Measurements from ENCODE around the gene ZNF394.
"Not testable (repeated sequence)": the region's sequence is repeated elsewhere in the genome, so short reads cannot be mapped to it uniquely, and the experiment has no call there.

Gene ZNF394

DNA sequence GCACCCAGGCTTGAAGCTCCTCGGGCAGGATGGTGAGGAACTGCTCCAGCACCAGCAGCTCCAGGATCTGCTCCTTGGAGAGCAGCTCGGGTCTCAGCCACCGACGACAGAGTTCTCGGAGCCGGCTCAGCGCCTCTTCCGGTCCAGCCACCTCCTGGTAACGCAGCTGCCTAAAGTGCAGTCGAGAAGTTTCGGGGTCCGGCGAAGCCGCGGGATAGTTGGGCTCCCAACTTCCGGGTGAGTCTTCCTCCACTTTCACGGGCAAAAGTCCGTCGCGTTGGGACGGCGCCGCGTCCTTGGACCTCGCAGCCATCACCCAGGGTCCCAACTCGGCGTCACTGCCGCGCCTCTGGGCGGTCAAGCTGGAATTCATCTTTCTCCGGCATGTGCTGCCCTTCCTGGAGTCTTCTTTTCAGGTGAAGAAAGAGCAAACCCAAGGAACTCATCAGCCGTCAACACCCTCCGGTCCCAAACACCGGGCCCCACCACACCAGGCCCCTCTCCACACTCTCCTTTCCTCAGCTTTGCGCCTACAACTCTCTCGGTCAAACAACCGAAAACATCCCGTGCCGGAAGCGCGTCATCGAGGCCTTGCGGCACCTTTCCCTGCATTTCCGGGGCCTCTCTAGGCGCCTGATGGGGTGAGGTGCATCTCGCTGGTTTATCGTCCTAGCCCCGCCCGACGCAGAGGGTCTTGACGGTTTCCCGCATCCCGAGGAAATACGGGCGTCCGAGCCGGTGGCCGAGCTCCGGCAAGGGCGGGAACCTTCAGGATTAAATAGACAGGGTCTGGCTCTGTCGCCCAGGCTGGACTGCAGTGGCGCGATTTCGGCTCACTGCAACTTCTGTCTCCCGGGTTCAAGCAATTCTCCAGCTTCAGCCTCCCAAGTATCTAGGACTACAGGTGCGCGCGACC lies at the start of gene ZNF394:
Gene ZNF394, minus strand, starts transcription at position 561 of the 916 bp plus-strand sequence. Its CDS starts 188 bp downstream, at position 373.
- peak; percentile 93 for DNase-seq (ENCODE audit: low spot score)

DNA sequence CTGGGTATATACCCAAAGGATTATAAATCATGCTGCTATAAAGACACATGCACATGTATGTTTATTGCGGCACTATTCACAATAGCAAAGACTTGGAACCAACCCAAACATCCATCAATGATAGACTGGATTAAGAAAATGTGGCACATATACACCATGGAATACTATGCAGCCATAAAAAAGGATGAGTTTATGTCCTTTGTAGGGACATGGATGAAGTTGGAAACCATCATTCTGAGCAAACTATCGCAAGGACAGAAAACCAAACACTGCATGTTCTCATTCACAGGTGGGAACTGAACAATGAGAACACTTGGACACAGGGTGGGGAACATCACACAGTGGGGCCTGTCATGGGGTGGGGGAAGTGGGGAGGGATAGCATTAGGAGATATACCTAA lies 49.5 kb upstream of the ZNF394 start:
- DNase-seq (ENCODE audit: low spot score) = not testable (repeated sequence)

DNA sequence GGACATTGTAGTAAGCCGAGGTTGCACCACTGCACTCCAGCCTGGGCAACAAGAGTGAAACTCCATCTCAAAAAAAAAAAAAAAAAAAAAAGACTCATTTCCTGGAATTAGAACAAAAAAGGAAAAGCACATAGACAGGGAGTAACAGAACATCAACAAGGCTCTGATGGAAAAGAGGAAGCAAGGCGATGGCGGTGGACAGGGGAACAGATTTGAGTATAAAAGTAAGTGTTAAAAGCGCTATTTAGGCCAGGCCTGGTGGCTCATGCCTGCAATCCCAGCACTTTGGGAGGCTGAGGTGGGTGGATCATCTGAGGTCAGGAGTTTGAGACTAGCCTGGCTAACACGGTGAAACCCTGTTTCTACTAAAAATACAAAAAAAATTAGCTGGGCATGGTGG lies 45.2 kb upstream of the ZNF394 start:
- not testable (repeated sequence) for DNase-seq (ENCODE audit: low spot score)

DNA sequence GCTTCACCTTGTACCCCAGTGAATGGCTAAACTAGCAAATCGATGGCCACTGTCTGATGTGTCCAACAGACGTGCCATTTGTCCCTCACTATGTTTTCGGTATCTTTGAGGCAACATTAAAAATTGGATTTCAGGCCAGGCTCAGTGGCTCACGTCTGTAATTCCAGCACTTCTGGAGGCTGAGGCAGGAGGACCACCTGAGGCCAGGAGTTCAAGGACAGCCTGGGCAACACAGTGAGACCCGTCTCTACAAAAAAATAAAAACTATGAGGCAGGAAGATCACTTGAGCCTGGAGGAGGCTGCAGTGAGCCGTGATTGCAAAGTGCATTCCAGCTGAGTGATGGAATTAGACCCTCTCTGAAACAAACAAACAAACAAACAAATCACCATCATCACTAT lies 43.8 kb upstream of the ZNF394 start:
- no peak for DNase-seq (ENCODE audit: low spot score)

DNA sequence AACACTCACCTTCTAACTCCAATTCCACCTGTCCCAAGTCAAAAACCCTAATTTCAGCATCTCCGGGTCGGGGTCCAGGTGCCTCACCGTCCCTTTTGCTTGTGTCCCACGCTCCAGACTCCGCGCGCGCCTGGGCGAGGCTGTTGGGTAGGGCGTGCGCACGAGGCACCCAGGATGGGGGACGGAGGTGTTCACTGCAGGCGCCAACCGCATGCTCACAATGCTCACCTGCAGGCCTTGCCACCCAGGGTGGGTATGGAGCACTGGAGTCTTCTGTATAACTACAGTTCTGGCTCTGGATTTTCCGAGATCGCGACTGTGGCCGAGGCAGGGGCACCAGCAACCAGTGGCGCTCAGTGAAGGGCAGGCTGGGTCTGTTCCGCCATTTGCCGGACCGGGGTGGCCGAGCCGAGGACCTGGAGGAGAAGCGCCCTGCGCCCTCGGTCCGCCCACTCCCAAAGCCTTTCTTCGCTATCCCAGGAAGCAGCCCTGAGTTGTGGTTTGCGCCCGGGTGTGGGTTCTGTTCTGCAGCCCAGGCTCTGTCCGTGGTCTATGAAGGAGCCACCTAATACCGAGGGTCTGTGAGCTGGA lies 43.1 kb upstream of the ZNF394 start:
- DNase-seq (ENCODE audit: low spot score) = no peak

DNA sequence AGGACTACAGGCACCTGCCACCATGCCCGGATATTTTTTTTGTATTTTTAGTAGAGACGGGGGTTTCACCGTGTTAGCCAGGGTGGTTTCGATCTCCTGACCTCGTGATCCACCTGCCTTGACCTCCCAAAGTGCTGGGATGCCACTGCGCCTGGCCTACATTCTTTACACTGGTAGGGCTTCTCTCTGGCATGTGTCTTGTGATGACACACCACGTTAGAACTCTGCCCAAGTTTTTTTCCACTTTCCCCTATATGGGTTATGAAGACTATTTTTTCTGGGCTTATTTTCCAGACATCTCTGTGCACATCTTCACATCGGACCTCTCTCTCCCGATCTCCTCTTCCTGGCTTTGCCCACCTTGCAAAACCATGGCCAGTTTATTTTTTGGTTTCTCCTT lies 41.1 kb upstream of the ZNF394 start:
- no peak for DNase-seq (ENCODE audit: low spot score)

DNA sequence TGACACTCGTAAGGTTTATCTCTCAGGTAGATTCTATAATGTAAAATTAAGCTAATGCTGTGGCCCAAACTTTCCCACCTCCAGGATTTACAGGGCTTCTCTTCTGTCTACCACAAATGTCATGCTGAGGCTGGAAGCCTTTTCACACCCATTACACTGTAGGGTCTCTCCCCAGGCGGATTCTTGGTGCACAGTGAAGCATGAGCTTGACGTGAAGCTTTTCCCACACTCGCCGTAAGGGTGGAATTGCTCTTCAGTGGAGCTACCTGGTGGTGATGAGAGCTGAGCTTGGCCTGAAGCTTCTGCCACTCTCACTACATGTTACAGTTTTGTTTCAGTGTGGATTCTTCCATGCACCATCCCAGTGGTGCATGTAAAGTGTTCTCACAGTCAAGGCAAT lies 40.5 kb upstream of the ZNF394 start:
- no peak for DNase-seq (ENCODE audit: low spot score)

DNA sequence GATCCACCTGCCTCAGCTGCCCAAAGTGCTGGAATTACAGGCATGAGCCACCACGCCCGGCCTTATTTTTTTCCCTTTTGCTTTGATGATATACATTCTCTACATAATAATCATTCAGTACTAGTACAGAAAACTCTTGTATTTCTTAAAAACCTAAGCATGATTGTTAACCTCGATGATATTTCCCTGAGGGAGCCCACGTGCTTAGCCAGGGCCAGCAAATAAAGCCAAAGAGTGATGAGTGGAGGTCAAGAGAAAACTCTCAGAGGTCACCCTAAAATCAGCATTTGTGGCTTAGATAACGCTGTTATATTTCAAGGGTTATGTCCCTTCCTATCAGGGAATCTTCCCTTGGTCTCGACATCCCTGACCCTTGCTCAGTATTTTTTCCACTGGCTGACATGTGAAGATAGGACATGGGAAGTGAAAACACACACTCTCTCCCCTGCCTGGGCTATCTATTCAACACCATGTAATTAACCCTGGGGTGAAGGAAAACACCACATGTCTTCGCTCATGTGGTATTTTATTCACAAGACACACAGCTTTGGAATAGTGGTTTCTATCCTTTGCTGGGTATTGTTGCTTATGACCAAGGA lies 39.2 kb upstream of the ZNF394 start:
- no peak for DNase-seq (ENCODE audit: low spot score)

DNA sequence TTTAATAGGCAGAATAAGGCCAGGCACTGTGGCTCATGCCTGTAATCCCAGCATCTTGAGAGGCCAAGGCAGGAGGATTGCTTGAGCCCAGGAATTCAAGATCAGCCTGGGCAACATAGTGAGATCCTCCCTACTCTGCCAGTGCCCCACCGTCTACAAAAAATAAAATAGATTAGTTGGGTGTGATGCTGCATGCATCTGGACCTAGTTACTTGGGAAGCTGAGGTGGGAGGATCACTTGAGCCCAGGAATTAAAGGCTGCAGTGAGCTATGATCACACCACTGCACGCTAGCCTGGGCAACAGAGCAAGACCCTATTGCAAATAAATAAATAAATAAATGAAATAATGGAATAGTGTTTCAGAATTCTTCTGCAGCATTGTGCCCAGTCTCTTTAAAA lies 35.6 kb upstream of the ZNF394 start:
- DNase-seq (ENCODE audit: low spot score) = no peak

DNA sequence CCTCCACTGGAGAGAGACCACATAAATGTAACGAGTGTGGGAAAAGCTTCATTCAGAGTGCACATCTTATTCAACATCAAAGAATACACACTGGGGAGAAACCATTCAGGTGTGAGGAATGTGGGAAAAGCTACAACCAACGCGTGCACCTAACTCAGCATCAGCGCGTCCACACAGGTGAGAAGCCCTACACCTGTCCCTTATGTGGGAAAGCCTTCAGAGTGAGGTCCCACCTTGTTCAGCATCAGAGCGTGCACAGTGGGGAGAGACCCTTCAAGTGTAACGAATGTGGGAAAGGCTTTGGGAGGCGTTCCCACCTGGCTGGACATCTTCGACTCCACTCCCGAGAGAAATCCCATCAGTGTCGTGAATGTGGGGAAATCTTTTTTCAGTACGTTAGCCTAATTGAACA lies 31.3 kb upstream of the ZNF394 start:
- no peak for DNase-seq (ENCODE audit: low spot score)

DNA sequence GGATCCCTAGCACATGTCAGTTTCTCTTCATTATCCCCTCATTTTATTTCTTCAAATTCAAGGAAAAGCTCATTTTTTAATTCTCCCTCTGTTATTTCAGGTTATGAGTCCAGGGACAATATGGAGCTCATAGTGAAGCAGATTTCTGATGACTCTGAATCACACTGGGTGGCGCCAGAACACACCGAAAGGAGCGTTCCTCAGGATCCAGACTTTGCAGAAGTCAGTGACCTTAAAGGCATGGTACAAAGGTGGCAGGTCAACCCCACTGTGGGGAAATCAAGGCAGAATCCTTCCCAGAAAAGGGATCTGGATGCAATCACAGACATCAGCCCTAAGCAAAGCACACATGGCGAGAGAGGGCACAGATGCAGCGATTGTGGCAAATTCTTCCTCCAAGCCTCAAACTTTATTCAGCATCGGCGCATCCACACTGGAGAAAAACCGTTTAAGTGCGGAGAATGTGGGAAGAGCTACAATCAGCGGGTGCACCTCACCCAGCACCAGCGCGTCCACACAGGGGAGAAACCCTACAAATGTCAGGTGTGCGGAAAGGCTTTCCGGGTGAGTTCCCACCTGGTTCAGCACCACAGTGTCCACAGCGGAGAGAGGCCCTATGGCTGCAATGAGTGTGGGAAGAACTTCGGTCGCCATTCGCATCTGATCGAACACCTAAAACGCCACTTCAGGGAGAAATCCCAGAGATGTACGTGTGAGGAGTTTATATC lies 25.8 kb upstream of the ZNF394 start:
- DNase-seq (ENCODE audit: low spot score) = no peak

DNA sequence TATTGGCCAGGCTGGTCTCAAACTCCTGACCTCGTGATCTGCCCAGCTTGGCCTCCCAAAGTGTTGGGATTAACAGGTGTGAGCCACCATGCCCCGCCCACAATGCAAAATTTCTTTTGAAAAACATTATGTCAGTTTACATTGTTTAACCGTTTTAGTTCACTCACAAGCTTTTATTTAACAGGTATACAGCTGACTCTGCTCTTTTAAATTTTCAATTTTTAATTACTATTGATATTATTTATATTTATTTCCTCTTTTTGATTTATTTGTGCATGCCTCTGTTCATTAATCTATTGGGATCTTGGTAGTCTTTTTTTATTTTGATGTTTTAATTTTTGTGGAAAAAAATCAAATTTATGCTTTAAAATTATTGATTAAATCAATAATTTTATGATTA lies 21.3 kb upstream of the ZNF394 start:
- no peak for DNase-seq (ENCODE audit: low spot score)

DNA sequence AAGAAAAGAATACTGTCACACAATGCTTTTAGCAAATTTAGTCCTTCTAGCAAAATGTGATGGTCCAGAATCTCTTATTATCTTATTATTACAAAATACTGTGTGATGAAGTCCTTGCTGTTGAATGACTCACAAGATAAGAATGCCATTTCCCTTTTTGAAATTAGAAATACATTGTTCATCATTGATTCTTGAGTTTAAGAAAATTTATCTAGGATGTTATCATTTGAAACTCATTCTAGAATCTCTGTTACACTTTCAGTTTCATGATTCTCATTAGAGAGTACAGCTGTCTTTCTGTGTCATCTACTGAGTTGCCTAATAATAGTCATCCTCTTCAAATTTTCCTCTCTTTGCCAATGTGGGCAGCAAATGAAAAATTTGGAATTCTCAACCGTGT lies 14.0 kb upstream of the ZNF394 start:
- peak; percentile 24 for DNase-seq (ENCODE audit: low spot score)

DNA sequence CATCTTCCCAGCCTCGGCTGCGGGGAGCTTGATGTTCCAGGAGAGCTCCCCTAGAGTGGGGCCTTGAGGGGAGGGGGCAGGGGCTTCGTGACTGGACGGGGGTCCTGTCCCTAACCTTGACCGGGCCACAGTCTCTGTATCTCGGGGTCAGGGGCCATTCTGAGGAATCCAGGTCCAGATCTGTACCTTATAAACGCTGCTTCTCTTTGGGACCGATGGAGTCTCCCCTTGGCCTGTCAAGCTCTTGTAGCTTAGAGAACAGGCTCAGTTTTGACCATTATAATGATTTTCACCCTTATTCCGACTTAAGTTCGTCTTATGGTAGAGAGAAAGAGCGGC lies 5.2 kb upstream of the ZNF394 start:
- no peak for DNase-seq (ENCODE audit: low spot score)

DNA sequence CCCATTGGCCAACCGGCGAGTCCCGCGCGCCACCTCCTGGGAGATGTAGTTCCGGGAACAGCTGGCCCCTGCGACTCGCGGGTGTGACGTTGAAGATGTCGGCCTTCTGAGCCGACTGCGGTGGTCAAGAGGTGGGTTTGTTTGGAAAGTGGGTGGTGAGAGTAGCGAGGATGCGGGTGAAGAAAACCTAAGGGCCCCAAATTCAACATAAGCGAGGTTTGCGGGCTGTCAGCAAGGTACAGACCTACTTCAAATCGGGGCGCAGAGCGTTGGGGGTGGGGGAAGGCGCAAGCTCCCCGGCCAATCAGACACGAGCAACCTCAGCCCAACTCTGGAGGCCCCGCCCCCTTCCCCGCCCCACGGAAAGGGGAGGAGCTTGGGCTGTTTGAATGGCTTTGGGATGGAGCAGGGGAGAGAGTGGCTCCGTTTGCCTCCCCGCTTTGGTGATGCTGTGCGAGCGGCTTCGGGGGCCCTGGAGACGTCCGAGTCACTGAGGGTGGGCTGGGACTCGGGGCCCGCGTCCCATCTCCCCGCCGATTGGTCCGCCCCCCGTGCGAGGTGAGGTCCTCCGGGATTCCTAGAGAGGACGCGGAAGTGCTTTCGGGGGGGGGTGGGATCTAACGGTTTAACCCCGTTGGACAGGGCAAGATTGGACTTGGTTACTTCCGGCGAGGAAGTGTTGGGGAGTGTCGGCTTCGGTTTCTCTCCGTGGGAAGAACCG lies 4.7 kb upstream of the ZNF394 start, which contains the start of gene ZKSCAN5:
Gene ZKSCAN5, plus strand, starts transcription at position 60 of the 721 bp plus-strand sequence. CDS start 1,383 bp downstream, outside the sequence.
- peak; percentile 99 for DNase-seq (ENCODE audit: low spot score)

DNA sequence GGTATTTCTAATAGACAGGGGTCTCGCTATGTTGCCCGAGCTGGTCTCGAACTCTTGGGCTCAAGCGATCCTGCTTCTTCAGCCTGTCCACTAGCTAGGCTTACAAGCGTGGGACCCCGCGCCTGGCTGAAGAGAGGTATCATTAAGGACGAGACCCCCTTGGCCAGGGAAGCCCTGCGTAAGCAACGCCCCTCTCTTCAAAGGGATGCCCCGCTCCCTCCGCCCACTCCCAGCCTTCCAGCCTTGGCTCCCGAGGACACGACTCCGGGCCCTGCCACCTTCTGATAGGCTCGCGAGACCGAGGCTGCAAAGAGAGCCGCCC lies 4.2 kb upstream of the ZNF394 start:
- DNase-seq (ENCODE audit: low spot score) = no peak

DNA sequence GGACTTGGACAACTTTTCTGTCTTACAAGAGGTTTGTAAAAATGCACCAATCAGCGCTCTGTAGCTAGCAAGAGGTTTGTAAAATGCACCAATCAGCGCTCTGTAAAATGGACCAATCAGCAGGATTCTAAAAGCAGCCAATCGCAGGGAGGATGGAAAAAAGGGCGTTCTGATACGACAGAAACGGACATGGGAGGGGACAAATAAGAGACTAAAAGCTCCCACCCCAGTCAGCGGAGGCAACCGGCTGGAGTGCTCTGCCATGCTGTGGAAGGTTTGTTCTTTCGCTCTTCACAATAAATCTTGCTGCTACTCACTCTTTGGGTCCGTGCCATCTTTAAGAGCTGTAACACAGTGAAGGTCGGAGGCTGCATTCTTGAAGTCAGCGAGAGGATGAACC lies 1.2 kb upstream of the ZNF394 start:
- not testable (repeated sequence) for DNase-seq (ENCODE audit: low spot score)

DNA sequence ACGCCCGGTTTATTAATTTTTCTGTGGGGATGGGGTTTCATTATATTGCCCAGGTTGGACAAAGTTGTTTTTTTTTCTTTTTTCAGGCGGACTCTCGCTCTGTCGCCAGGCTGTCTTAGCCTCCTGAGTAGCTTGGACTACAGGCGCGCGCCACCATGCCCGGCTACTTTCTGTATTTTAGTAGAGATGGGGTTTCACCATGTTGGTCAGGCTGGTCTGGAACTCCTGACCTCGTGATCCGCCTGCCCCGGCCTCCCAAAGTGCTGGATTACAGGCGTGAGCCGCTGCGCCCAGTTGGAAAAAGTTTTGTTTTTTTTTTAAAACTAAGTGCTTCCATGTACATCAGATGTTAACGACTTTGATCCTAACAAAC lies 542 bp upstream of the ZNF394 start:
- DNase-seq (ENCODE audit: low spot score) = no peak

DNA sequence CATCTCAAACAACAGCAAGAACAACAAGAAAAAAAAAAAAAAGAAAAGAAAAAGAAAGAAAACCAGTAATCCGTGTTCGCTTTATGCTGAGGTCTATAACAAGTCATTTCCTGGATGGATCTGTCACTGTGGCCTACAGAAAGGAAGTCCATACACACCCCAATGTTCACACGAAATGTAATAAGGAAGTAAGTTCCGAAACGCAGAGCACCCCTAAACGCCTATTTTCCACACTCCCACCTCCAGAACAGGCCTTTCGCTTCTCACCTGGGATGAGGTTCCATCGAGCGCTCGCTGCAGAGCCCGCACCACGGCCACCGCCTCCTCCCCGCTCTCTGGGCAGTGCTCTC lies 735 bp downstream of the ZNF394 start:
- peak; percentile 24 for DNase-seq (ENCODE audit: low spot score)

DNA sequence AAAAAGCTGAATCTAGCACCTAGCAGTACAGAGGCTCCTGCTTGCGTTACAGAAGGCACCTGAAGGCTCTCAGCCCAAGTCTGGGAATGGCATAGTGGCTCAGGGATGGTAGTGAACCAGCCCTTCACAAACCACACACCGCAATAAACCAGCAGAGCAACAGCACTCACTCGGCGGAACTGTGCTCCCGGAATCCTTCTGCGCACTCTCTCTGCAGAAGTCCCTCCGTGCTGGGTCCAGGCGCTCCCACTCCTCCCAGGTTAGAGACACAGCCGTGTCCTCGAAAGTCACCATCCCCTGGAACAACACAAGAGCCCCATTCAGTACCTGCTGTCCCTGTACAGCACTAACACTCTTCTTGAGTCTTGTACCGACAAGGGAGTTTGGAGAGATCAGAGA lies 1.5 kb downstream of the ZNF394 start:
- no peak for DNase-seq (ENCODE audit: low spot score)

DNA sequence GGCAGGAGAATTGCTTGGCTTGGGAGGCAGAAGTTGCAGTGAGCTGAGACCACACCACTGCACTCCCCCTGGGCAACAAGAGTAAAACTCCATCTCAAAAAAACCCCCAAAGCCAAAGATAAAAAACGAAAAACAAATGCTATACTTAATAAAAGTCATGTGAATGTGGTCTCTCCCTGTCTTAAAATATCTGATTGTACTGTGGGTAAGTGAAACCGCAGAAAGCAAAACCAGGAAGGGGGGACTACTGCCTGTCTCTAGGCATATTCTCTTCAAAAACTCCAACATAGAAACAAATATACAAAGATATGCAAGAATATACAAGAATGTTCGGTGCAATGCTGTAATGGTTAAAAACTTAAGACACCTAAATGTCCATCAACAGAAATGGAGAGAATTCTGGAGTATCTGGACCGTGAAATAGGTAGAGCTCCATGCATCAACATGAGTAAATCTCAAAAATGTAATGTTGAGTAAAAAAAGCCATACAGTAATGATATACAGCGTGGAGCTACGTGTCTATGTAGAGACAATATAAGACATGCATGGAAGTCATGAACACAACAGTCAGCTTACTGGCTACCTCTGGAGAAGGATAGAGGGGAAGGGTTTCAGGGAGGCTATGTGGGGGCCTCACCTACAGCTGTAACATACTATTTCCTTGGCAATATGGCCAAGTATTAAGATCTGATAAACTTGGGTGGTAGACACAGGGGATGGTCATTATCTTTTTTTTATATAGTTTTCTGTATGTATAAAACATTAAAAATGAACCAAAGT lies 2.1 kb downstream of the ZNF394 start:
- DNase-seq (ENCODE audit: low spot score) = no peak
